Nephron progenitor cell (in vitro differentiated cells): ENCODE results near the gene ERBB4.

Experiments used
- DNase-seq: peaks from one replicate; pipeline ENCODE4 v3.0.0; 2021
- H3K27ac Mint-ChIP-seq: 2 replicates; pipeline ENCODE4 v1.8.0; 2021; ENCODE audit warnings: mild to moderate bottlenecking, moderate library complexity, mixed read lengths
- H3K27me3 Mint-ChIP-seq: 2 replicates; pipeline ENCODE4 v1.8.0; 2021; ENCODE audit warnings: mild to moderate bottlenecking, low read depth, mixed read lengths; ENCODE audit not compliant: poor library complexity
- H3K36me3 Mint-ChIP-seq: 2 replicates; pipeline ENCODE4 v1.8.0; 2021; ENCODE audit warnings: low read depth, mixed read lengths
- H3K4me1 Mint-ChIP-seq: 2 replicates; pipeline ENCODE4 v1.8.0; 2021; ENCODE audit warnings: mixed read lengths
- H3K4me3 Mint-ChIP-seq: 2 replicates; pipeline ENCODE4 v1.8.0; 2021; ENCODE audit warnings: mild to moderate bottlenecking, moderate library complexity, mixed read lengths
- H3K9me3 Mint-ChIP-seq: 2 replicates; pipeline ENCODE4 v1.8.0; 2021; ENCODE audit warnings: mild to moderate bottlenecking, moderate library complexity, mixed read lengths
- TF ChIP-seq, protein P1 (sequence below): fragments of 200-600 bp; sonication (generic); IDR thresholded peaks from 2 replicates; pipeline ENCODE4 v1.5.0; 2021; ENCODE audit warnings: antibody characterized with exemption

ERBB4 gene

DNA sequence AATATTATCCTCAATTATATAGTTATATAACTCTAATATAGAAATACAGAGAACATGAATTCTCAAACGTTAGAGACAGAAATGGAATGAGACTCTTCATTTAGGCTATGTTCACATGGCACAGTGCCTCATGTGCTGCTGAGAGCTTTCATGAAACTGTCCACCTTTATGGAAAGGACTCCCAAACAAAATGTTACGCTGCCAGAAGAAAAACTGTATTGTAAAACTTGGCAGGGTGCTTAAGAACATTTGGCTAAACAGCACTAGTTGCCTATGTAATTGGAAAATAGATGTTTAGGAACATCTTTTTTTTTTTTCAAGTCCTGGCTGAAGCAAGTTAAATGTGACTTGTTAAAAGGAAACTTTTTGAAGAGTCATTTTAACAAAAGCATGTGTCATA, 396.0 kb downstream of the ERBB4 start:
- Mint-ChIP-seq H3K36me3 (no peaks in the 10 kb centered on the region), H3K9me3 (no peaks in the 10 kb centered on the region), H3K27me3 (no peaks in the 10 kb centered on the region), H3K27ac (no peak overlapping the region), H3K4me1 (no peaks in the 10 kb centered on the region), H3K4me3 (no peak overlapping the region)
- no peak for DNase-seq
- TF ChIP-seq, protein P1, sequence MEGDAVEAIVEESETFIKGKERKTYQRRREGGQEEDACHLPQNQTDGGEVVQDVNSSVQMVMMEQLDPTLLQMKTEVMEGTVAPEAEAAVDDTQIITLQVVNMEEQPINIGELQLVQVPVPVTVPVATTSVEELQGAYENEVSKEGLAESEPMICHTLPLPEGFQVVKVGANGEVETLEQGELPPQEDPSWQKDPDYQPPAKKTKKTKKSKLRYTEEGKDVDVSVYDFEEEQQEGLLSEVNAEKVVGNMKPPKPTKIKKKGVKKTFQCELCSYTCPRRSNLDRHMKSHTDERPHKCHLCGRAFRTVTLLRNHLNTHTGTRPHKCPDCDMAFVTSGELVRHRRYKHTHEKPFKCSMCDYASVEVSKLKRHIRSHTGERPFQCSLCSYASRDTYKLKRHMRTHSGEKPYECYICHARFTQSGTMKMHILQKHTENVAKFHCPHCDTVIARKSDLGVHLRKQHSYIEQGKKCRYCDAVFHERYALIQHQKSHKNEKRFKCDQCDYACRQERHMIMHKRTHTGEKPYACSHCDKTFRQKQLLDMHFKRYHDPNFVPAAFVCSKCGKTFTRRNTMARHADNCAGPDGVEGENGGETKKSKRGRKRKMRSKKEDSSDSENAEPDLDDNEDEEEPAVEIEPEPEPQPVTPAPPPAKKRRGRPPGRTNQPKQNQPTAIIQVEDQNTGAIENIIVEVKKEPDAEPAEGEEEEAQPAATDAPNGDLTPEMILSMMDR, result no peak

DNA sequence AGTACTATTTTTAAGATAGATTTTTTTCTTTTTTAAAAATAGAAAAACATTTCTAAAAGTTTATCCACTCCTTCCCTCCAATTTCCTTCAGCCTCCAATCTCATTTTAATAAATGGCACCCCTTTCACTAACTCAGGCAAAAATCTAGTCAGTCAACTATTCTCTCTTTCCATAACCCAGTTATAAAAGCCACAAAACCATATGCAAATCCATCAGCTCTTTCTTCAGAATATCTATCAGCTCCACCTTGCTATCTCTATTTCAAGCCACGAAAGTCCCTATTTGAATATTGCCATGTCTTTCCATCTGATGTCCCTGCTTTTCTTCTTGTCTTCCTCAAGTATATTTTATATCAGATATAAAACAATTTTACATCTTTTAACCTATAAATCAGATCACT, 397.1 kb downstream of the ERBB4 start:
- no peak for DNase-seq
- no peak overlapping the region for H3K4me3 Mint-ChIP-seq
- TF ChIP-seq, protein P1, result no peak
- H3K27me3 Mint-ChIP-seq, result no peaks in the 10 kb centered on the region
- no peaks in the 10 kb centered on the region for H3K9me3 Mint-ChIP-seq
- no peak overlapping the region for H3K27ac Mint-ChIP-seq
- H3K4me1 Mint-ChIP-seq, result no peaks in the 10 kb centered on the region
- H3K36me3 Mint-ChIP-seq, result no peaks in the 10 kb centered on the region

DNA sequence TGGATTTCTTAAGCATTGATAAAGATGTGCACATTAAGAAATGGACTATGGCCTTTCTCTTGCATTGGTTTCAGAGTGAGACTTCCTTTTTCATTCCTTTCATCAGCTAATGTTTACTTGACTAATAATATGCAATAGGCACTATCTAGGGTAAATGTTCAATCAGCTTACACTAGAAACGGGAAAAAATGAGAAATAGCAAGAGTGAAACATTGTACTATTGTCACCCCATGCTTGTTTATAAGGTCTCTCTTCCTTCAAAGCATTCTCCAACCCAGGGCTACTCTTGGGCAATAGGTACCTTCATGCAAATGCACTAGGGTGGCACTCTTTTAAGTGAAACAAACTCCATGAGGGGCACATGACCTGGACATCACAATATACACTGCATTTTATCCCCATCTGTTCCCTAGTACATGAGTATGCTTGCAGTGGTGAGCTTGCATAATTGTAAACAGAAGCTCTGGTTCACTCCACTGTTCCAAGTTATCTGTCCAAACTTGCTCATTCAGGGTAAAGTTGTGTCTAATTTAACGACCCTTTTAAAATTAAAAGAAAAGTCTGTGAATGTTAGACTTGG, 402.3 kb downstream of the ERBB4 start:
- Mint-ChIP-seq H3K4me1 (no peaks in the 10 kb centered on the region), H3K9me3 (no peaks in the 10 kb centered on the region), H3K36me3 (no peaks in the 10 kb centered on the region), H3K27ac (no peak overlapping the region), H3K27me3 (no peaks in the 10 kb centered on the region), H3K4me3 (no peak overlapping the region)
- no peak for DNase-seq
- TF ChIP-seq, protein P1, result no peak

DNA sequence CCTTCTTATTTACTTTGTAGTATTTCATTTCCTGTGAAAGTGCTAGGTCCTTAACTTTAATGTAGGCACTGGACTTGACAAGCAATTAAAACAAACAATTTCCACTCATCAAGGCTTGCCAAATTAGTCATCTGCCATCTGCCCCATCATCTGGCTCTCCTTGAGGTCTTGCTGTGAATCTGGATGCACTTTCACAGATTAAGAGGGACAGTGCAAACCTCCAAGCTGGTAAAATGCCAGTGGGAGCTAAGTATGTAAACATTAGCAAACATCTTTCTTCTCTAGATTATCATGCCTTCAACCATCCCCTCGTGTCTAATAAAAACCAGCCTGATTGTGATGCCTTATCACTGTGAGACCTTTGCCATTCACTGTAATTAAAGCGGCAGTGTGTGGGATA, 402.9 kb downstream of the ERBB4 start:
- no peak overlapping the region for H3K4me3 Mint-ChIP-seq
- H3K9me3 Mint-ChIP-seq, result no peaks in the 10 kb centered on the region
- no peaks in the 10 kb centered on the region for H3K27me3 Mint-ChIP-seq
- TF ChIP-seq, protein P1, result no peak
- no peaks in the 10 kb centered on the region for H3K36me3 Mint-ChIP-seq
- H3K4me1 Mint-ChIP-seq, result no peaks in the 10 kb centered on the region
- H3K27ac Mint-ChIP-seq, result peak overlapping the region; percentile 56
- DNase-seq, result no peak

DNA sequence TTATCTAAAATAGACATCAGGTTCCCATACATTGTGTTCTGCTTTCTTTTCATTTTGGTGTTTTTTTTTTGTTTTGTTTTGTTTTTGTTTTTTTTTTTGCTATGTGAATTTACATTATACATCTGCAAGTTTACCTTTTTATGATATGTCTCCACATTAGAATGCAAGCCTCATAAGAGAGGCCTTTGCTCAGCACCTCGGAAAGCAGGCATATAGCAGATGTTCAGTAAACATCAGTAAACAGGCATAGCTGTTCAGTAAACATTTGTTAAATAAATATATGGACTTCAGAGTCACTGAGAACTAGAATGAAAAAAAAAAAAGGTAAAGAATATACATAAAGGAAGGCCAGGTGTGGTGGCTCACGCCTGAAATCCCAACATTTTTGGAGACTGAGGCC, 405.3 kb downstream of the ERBB4 start:
- Mint-ChIP-seq H3K9me3 (no peaks in the 10 kb centered on the region), H3K36me3 (no peaks in the 10 kb centered on the region), H3K4me3 (no peak overlapping the region), H3K27me3 (no peaks in the 10 kb centered on the region), H3K27ac (no peak overlapping the region), H3K4me1 (no peaks in the 10 kb centered on the region)
- no peak for DNase-seq
- TF ChIP-seq, protein P1, result no peak

DNA sequence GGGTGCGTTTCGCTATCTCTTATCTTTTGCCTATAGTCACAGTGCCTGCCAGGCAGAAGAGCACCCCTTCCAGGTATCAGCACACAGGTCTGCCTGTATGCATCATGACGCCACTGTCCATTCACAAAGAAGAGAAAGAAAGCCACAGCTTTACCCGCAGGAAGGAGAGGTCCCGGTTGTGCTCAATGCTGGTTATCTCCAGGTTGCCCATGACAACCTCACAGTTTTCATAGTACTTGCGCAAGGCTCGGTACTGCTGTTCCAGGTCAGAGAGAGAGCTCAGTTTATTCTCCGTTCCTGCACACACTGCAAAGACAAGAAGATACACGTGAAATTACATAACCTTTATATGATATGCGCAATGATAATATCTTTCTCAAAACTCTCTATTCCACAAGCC, 414.0 kb downstream of the ERBB4 start:
- no peak for DNase-seq
- no peaks in the 10 kb centered on the region for H3K27me3 Mint-ChIP-seq
- TF ChIP-seq, protein P1, result no peak
- H3K36me3 Mint-ChIP-seq, result no peaks in the 10 kb centered on the region
- no peak overlapping the region for H3K4me3 Mint-ChIP-seq
- H3K4me1 Mint-ChIP-seq, result no peaks in the 10 kb centered on the region
- no peaks in the 10 kb centered on the region for H3K9me3 Mint-ChIP-seq
- no peak overlapping the region for H3K27ac Mint-ChIP-seq
